HEK293 (cell line): ENCODE results near the gene FAM219B.

ENCODE experiments used
- CTCF ChIA-PET: fragments of 350-600 bp; formaldehyde crosslinking; extraction: SDS; loops from one replicate; lab custom pipeline; 2021; ENCODE audit warnings: antibody characterized with exemption; lab: Yijun Ruan, JAX
- POLR2A ChIA-PET: fragments of 300-600 bp; formaldehyde crosslinking; extraction: SDS; loops from one replicate; lab custom pipeline; 2020; ENCODE audit warnings: antibody characterized with exemption, inconsistent platforms; lab: Yijun Ruan, JAX
- H3K27ac ChIP-seq: fragments of 200-500 bp; sonication (Bioruptor generic); 2 replicates; pipeline ENCODE4 v1.5.1; 2014; ENCODE audit warnings: low read depth, low read length, control low read depth, inconsistent platforms; ENCODE audit errors: extremely low read depth
- H3K36me3 ChIP-seq, 2 experiments: fragments of 200-500 bp in 1 of 2; sonication (Bioruptor generic) in 1 of 2; 1 replicate in 1 of 2; 2 replicates in 1 of 2; pipeline ENCODE4 v1.5.1; 2014 to 2017; ENCODE audit warnings: inconsistent platforms in 2 of 2, low read length in 2 of 2; ENCODE audit not compliant: control insufficient read depth in 2 of 2, insufficient read depth in 1 of 2
- H3K4me1 ChIP-seq: fragments of 200-500 bp; sonication (Bioruptor generic); 2 replicates; pipeline ENCODE4 v1.5.1; 2014; ENCODE audit warnings: mild to moderate bottlenecking, low read length, inconsistent platforms; ENCODE audit not compliant: control insufficient read depth, insufficient read depth
- H3K4me3 ChIP-seq: 2 replicates; pipeline ENCODE4 v1.5.1; 2011; ENCODE audit warnings: low read depth, mild to moderate bottlenecking, control low read depth, low read length, moderate library complexity
- H3K9me3 ChIP-seq: fragments of 200-500 bp; sonication (Bioruptor generic); 2 replicates; pipeline ENCODE4 v1.5.1; 2014; ENCODE audit warnings: low read depth, low read length, inconsistent platforms; ENCODE audit not compliant: control insufficient read depth, insufficient read depth
- GLIS1 ChIP-seq: fragments of 450-650 bp; formaldehyde crosslinking; IDR thresholded peaks from 2 replicates; pipeline ENCODE4 v1.5.1; 2016; ENCODE audit warnings: missing biosample characterization, missing genetic modification characterization
- HOXD13 ChIP-seq: sonication (generic); formaldehyde crosslinking; IDR thresholded peaks from 2 replicates; pipeline ENCODE4 v1.8.0; 2022; ENCODE audit warnings: missing genetic modification reagents, borderline replicate concordance
- KLF7 ChIP-seq: fragments of 450-650 bp; formaldehyde crosslinking; IDR thresholded peaks from 2 replicates; pipeline ENCODE4 v1.5.1; 2016; ENCODE audit warnings: missing biosample characterization, missing genetic modification characterization, borderline replicate concordance
- SCRT1 ChIP-seq: fragments of 450-650 bp; formaldehyde crosslinking; IDR thresholded peaks from 2 replicates; pipeline ENCODE4 v1.5.1; 2016; ENCODE audit warnings: missing biosample characterization, missing genetic modification characterization, borderline replicate concordance
- SETDB1 ChIP-seq: IDR thresholded peaks from one replicate; pipeline ENCODE4 v1.6.1; 2017; ENCODE audit warnings: mild to moderate bottlenecking, low read length, moderate library complexity, mixed read lengths; ENCODE audit not compliant: insufficient read length
- SP3 ChIP-seq: fragments of 450-650 bp; formaldehyde crosslinking; IDR thresholded peaks from 2 replicates; pipeline ENCODE4 v1.5.1; 2016; ENCODE audit warnings: missing biosample characterization, missing genetic modification characterization
- SP7 ChIP-seq: fragments of 450-650 bp; formaldehyde crosslinking; IDR thresholded peaks from 2 replicates; pipeline ENCODE4 v1.5.1; 2016; ENCODE audit warnings: missing biosample characterization, missing genetic modification characterization
- TCF7L2 ChIP-seq: IDR thresholded peaks from 2 replicates; pipeline ENCODE4 v1.6.1; 2011; ENCODE audit warnings: low read depth, mild to moderate bottlenecking, inconsistent platforms, low read length, moderate library complexity, borderline replicate concordance
- TRIM28 ChIP-seq: IDR thresholded peaks from 2 replicates; pipeline ENCODE4 v1.6.1; 2011; ENCODE audit warnings: low read length, control low read depth, borderline replicate concordance
- ZBTB20 ChIP-seq: fragments of 450-650 bp; formaldehyde crosslinking; IDR thresholded peaks from 2 replicates; pipeline ENCODE4 v1.5.1; 2016; ENCODE audit warnings: missing biosample characterization, missing genetic modification characterization
- ZFHX2 ChIP-seq: fragments of 450-650 bp; formaldehyde crosslinking; conservative IDR thresholded peaks from 2 replicates; pipeline ENCODE4 v1.5.1; 2016; ENCODE audit warnings: missing biosample characterization, missing genetic modification characterization
- ZFP69B ChIP-seq: fragments of 450-650 bp; formaldehyde crosslinking; IDR thresholded peaks from 2 replicates; pipeline ENCODE4 v1.5.1; 2016; ENCODE audit warnings: missing biosample characterization, missing genetic modification characterization
- ZNF112 ChIP-seq: fragments of 450-650 bp; formaldehyde crosslinking; IDR thresholded peaks from 2 replicates; pipeline ENCODE4 v1.5.0; 2017; ENCODE audit warnings: missing biosample characterization, missing genetic modification characterization
- ZNF121 ChIP-seq: fragments of 450-650 bp; formaldehyde crosslinking; IDR thresholded peaks from 2 replicates; pipeline ENCODE4 v1.5.1; 2016; ENCODE audit warnings: missing biosample characterization, missing genetic modification characterization
- ZNF155 ChIP-seq: fragments of 450-650 bp; formaldehyde crosslinking; IDR thresholded peaks from 2 replicates; pipeline ENCODE4 v1.5.1; 2016; ENCODE audit warnings: missing biosample characterization, missing genetic modification characterization
- ZNF19 ChIP-seq: fragments of 450-650 bp; formaldehyde crosslinking; IDR thresholded peaks from 2 replicates; pipeline ENCODE4; 2016; ENCODE audit warnings: missing biosample characterization, missing genetic modification characterization, low read depth
- ZNF2 ChIP-seq: fragments of 450-650 bp; formaldehyde crosslinking; IDR thresholded peaks from 2 replicates; pipeline ENCODE4 v1.5.1; 2016; ENCODE audit warnings: missing biosample characterization, missing genetic modification characterization
- ZNF274 ChIP-seq, 2 experiments: fragments of 200-500 bp in 1 of 2; fragments of 450-650 bp in 1 of 2; sonication (Bioruptor generic) in 1 of 2; formaldehyde crosslinking in 1 of 2; IDR thresholded peaks; 2 replicates each; pipeline versions ENCODE4 v1.5.1 to v1.6.1; 2014 to 2016; ENCODE audit warnings: borderline replicate concordance in 1 of 2, inconsistent platforms in 1 of 2, low read length in 1 of 2, missing biosample characterization in 1 of 2, missing genetic modification characterization in 1 of 2
- ZNF341 ChIP-seq: fragments of 450-650 bp; formaldehyde crosslinking; IDR thresholded peaks from 2 replicates; pipeline ENCODE4; 2016; ENCODE audit warnings: low read depth, missing biosample characterization, missing genetic modification characterization
- ZNF366 ChIP-seq: fragments of 450-650 bp; formaldehyde crosslinking; conservative IDR thresholded peaks from 2 replicates; pipeline ENCODE4 v1.5.1; 2016; ENCODE audit warnings: missing biosample characterization, missing genetic modification characterization
- ZNF37A ChIP-seq: fragments of 450-650 bp; IDR thresholded peaks from 2 replicates; pipeline ENCODE4 v1.5.1; 2018; ENCODE audit warnings: missing biosample characterization, missing genetic modification characterization
- ZNF394 ChIP-seq: fragments of 450-650 bp; formaldehyde crosslinking; IDR thresholded peaks from 2 replicates; pipeline ENCODE4 v1.5.1; 2016; ENCODE audit warnings: missing biosample characterization, missing genetic modification characterization, mild to moderate bottlenecking, moderate library complexity, borderline replicate concordance
- ZNF701 ChIP-seq: fragments of 450-650 bp; formaldehyde crosslinking; IDR thresholded peaks from 2 replicates; pipeline ENCODE4 v1.5.1; 2016; ENCODE audit warnings: missing biosample characterization, missing genetic modification characterization
- ZNF776 ChIP-seq: fragments of 450-650 bp; formaldehyde crosslinking; IDR thresholded peaks from 2 replicates; pipeline ENCODE4 v1.5.0; 2017; ENCODE audit warnings: missing biosample characterization, missing genetic modification characterization, borderline replicate concordance
- TF ChIP-seq, protein P1 (sequence below): fragments of 450-650 bp; formaldehyde crosslinking; IDR thresholded peaks from 2 replicates; pipeline ENCODE4 v1.5.1; 2016; ENCODE audit warnings: missing biosample characterization, missing genetic modification characterization
- TF ChIP-seq, protein P2 (sequence below): fragments of 450-650 bp; formaldehyde crosslinking; IDR thresholded peaks from 2 replicates; pipeline ENCODE4 v1.5.1; 2016; ENCODE audit warnings: missing biosample characterization, missing genetic modification characterization
- TF ChIP-seq, protein P3 (sequence below): fragments of 450-650 bp; formaldehyde crosslinking; IDR thresholded peaks from 2 replicates; pipeline ENCODE4 v1.5.1; 2017; ENCODE audit warnings: missing biosample characterization, missing genetic modification characterization
- TF ChIP-seq, protein P4 (sequence below): fragments of 450-650 bp; formaldehyde crosslinking; IDR thresholded peaks from 2 replicates; pipeline ENCODE4 v1.5.1; 2016; ENCODE audit warnings: missing biosample characterization, missing genetic modification characterization

Gene FAM219B

DNA sequence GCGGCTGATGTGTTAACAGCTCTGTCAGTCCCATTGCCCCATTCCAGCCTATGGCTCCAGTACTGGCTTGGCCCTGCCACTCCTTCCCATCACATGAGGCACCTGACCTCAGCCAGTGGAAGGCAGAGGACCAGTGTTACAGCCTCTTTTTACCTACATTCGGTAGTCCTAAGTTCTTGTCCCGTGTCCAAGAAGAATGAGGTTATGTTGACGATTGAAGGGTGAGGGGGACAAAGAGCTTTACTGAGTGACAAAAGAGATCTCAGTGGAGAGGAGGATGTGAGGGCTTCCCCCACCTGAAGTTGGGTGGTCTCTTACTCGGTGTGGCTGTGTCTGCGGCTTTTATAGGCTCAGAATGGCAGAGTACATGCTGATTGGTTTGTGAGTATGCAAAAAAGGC, 24.1 kb downstream of the FAM219B start:
- Histone ChIP-seq H3K9me3 (no peaks in the 10 kb centered on the region), H3K4me3 (no peak overlapping the region), H3K4me1 (no peaks in the 10 kb centered on the region), H3K36me3 (no peaks in the 10 kb centered on the region), H3K27ac (no peak overlapping the region)
- ChIA-PET POLR2A (interaction anchor here (1.5 to 2.0 kb wide), 2 partner anchors 11 to 12 kb away, joined by 4 to 5 read pairs; no protein-coding TSS in a partner anchor), CTCF (interaction anchor here (0.6 to 2.0 kb wide), 4 partner anchors 9 to 68 kb away, joined by 3 to 9 read pairs (median 4); partner anchors contain the start of gene SCAMP2)
- TF ChIP-seq SETDB1 (peak; percentile 56), TCF7L2 (no peak), TRIM28 (peak; percentile 64; the same call in 1 of the 2 replicates)
- TF ChIP-seq, protein P1, sequence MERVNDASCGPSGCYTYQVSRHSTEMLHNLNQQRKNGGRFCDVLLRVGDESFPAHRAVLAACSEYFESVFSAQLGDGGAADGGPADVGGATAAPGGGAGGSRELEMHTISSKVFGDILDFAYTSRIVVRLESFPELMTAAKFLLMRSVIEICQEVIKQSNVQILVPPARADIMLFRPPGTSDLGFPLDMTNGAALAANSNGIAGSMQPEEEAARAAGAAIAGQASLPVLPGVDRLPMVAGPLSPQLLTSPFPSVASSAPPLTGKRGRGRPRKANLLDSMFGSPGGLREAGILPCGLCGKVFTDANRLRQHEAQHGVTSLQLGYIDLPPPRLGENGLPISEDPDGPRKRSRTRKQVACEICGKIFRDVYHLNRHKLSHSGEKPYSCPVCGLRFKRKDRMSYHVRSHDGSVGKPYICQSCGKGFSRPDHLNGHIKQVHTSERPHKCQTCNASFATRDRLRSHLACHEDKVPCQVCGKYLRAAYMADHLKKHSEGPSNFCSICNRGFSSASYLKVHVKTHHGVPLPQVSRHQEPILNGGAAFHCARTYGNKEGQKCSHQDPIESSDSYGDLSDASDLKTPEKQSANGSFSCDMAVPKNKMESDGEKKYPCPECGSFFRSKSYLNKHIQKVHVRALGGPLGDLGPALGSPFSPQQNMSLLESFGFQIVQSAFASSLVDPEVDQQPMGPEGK = no peak

DNA sequence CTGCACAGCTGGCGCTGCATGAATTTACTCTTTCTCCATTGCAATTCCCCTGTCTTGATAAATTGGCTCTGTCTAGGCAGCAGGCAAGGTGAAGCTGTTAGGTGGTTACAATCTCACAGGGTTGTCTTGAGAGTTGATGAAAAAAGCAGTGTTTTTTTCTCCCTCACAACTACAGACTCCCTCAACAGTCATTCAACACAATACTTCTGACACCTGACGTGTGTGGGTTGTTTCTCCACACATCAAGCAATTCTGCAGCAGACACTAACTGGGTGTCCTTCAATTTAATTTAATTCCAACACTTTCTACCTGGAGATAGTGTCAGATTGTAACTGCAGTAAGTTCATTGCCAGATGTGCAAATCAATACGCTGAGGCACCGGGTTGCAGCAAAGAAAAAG, 28.4 kb downstream of the FAM219B start:
- POLR2A ChIA-PET = no interaction called here

DNA sequence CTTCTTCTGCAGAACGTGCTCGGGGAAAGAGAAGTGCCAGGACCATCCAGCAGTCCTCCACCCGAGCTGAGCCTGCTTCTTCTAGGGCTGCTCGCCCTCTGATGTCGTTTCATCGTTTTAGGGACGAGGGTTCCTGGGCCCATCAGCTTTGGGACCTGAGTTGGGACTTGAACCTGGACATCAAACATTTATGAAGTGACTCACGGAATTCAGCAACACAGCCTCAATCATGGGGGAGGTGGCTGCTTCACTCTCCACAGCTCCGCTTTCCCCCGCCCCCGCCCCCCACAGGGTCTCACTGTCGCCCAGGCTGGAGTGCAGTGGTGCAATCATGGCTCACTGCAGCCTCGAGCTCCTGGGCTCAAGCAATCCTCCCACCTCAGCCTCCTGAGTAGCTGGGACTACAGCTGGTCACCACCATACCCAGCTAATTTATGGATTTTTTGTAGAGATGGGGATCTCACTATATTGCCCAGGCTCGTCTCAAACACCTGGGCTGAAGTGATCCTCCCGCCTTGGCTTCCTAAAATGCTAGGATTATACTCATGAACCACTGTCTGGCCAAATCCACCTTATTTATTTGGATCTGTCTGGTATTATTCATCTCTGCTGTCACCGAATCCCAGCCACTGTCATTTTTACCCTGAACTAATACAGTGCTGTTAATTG, 32.8 kb downstream of the FAM219B start:
- Histone ChIP-seq H3K27ac (peak overlapping the region; percentile 46; the same call in 1 of the 2 replicates), H3K4me1 (peaks cover 7% of the 10 kb centered on the region), H3K36me3 (peaks cover 2 to 11% of the 10 kb centered on the region in 2 experiments; a peak in 2 of 3 replicates), H3K4me3 (peak overlapping the region; percentile 96), H3K9me3 (no peaks in the 10 kb centered on the region)
- CTCF ChIA-PET = interaction anchor here (0.6 to 1.4 kb wide), 4 partner anchors 8 to 239 kb away, joined by 3 to 4 read pairs (median 4); no protein-coding TSS in a partner anchor
- POLR2A ChIA-PET = interaction anchor here (0.9 to 4.3 kb wide), 7 partner anchors 10 to 83 kb away, joined by 3 to 12 read pairs (median 5); partner anchors contain the start of genes FAM219B, MPI and RPP25
- TF ChIP-seq, protein P2, sequence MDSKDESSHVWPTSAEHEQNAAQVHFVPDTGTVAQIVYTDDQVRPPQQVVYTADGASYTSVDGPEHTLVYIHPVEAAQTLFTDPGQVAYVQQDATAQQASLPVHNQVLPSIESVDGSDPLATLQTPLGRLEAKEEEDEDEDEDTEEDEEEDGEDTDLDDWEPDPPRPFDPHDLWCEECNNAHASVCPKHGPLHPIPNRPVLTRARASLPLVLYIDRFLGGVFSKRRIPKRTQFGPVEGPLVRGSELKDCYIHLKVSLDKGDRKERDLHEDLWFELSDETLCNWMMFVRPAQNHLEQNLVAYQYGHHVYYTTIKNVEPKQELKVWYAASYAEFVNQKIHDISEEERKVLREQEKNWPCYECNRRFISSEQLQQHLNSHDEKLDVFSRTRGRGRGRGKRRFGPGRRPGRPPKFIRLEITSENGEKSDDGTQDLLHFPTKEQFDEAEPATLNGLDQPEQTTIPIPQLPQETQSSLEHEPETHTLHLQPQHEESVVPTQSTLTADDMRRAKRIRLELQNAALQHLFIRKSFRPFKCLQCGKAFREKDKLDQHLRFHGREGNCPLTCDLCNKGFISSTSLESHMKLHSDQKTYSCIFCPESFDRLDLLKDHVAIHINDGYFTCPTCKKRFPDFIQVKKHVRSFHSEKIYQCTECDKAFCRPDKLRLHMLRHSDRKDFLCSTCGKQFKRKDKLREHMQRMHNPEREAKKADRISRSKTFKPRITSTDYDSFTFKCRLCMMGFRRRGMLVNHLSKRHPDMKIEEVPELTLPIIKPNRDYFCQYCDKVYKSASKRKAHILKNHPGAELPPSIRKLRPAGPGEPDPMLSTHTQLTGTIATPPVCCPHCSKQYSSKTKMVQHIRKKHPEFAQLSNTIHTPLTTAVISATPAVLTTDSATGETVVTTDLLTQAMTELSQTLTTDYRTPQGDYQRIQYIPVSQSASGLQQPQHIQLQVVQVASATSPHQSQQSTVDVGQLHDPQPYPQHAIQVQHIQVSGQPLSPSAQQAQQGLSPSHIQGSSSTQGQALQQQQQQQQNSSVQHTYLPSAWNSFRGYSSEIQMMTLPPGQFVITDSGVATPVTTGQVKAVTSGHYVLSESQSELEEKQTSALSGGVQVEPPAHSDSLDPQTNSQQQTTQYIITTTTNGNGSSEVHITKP (tag by site-specific recombination) = peak; percentile 61; the same call in 1 of the 2 replicates
- TF ChIP-seq ZNF366 (tag by site-specific recombination) (no peak), SCRT1 (tag by site-specific recombination) (no peak), ZFHX2 (tag by site-specific recombination) (peak; percentile 66), GLIS1 (peak; percentile 92), ZNF19 (tag by site-specific recombination) (no peak), ZNF37A (tag by site-specific recombination) (no peak), KLF7 (no peak), ZNF341 (peak; percentile 33; the same call in 1 of the 2 replicates), ZNF121 (tag by site-specific recombination) (peak; percentile 98), SP7 (tag by site-specific recombination) (peak; percentile 58; the same call in 1 of the 2 replicates), ZNF701 (no peak)
- TF ChIP-seq, protein P3, sequence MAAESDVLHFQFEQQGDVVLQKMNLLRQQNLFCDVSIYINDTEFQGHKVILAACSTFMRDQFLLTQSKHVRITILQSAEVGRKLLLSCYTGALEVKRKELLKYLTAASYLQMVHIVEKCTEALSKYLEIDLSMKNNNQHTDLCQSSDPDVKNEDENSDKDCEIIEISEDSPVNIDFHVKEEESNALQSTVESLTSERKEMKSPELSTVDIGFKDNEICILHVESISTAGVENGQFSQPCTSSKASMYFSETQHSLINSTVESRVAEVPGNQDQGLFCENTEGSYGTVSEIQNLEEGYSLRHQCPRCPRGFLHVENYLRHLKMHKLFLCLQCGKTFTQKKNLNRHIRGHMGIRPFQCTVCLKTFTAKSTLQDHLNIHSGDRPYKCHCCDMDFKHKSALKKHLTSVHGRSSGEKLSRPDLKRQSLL = peak; percentile 72; the same call in 1 of the 2 replicates

More for the DNA sequence above, 28.4 kb downstream of the FAM219B start:
- CTCF ChIA-PET = interaction anchor here (0.6 kb wide), 1 partner anchor 19 kb away, joined by 3 read pairs; no protein-coding TSS in a partner anchor
- no peaks in the 10 kb centered on the region for H3K36me3 ChIP-seq
- H3K9me3 ChIP-seq = no peaks in the 10 kb centered on the region
- H3K4me3 ChIP-seq = no peak overlapping the region
- TF ChIP-seq ZNF155 (tag by site-specific recombination) = no peak
- TF ChIP-seq ZNF2 (tag by site-specific recombination) = no peak
- TF ChIP-seq ZNF776 (tag by site-specific recombination) = no peak
- TF ChIP-seq ZNF274 (IDR thresholded peaks at IDR 0.05; ENCODE audit: low read length) = no peak
- no peak for TF ChIP-seq ZNF274 (tag by site-specific recombination; IDR thresholded peaks at IDR 0.05; ENCODE audit: borderline replicate concordance)
- no peak for TF ChIP-seq HOXD13 (CRISPR knock-in tag)
- TF ChIP-seq ZBTB20 (tag by site-specific recombination) = no peak
- TF ChIP-seq, protein P4, sequence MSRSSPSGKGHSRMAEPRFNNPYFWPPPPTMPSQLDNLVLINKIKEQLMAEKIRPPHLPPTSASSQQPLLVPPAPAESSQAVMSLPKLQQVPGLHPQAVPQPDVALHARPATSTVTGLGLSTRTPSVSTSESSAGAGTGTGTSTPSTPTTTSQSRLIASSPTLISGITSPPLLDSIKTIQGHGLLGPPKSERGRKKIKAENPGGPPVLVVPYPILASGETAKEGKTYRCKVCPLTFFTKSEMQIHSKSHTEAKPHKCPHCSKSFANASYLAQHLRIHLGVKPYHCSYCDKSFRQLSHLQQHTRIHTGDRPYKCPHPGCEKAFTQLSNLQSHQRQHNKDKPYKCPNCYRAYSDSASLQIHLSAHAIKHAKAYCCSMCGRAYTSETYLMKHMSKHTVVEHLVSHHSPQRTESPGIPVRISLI (tag by site-specific recombination) = no peak
- TF ChIP-seq ZNF394 = no peak
- no peak for TF ChIP-seq ZFP69B (tag by site-specific recombination)
- no peak for TF ChIP-seq SP3 (tag by site-specific recombination)
- TF ChIP-seq GLIS1 = no peak
- TF ChIP-seq SP7 (tag by site-specific recombination) = no peak
- no peak for TF ChIP-seq ZNF112 (tag by site-specific recombination)
- no peak overlapping the region for H3K27ac ChIP-seq
- H3K4me1 ChIP-seq = no peaks in the 10 kb centered on the region
